OCI-LY1 (cell line): ENCODE results near the gene FBXW8.

Experiments
- CTCF ChIP-seq: fragments of 200-600 bp; sonication (generic), shearing (Covaris generic); IDR thresholded peaks from 2 replicates; pipeline ENCODE4 v1.5.1; 2017; ENCODE audit warnings: mild to moderate bottlenecking, antibody characterized with exemption, low read length, moderate library complexity, mixed read lengths
- EZH2 ChIP-seq: fragments of 200-600 bp; sonication (generic), shearing (Covaris generic); IDR thresholded peaks from 2 replicates; pipeline ENCODE4 v1.8.0; 2017; ENCODE audit warnings: borderline replicate concordance, mixed run types, mild to moderate bottlenecking, antibody characterized with exemption, low read length, moderate library complexity, mixed read lengths

- no peak for TF ChIP-seq CTCF
- no peak for TF ChIP-seq EZH2
These were observed 51.4 kb downstream of the FBXW8 start for GRCh38 chr12:116962197-116962596.
